GM19240 (cell line): ENCODE measurements around the gene WNT7B.

Source experiments
- DNase-seq: peaks from one replicate; pipeline ENCODE4 v3.0.0; 2011; ENCODE audit warnings: low spot score; ENCODE audit not compliant: insufficient read length

The WNT7B gene

GRCh38 chr22:45972091-45972888 is 4.7 kb downstream of the WNT7B start:
- no peak for DNase-seq

GRCh38 chr22:45971408-45972028 is 5.4 kb downstream of the WNT7B start:
- no peak for DNase-seq

DNA sequence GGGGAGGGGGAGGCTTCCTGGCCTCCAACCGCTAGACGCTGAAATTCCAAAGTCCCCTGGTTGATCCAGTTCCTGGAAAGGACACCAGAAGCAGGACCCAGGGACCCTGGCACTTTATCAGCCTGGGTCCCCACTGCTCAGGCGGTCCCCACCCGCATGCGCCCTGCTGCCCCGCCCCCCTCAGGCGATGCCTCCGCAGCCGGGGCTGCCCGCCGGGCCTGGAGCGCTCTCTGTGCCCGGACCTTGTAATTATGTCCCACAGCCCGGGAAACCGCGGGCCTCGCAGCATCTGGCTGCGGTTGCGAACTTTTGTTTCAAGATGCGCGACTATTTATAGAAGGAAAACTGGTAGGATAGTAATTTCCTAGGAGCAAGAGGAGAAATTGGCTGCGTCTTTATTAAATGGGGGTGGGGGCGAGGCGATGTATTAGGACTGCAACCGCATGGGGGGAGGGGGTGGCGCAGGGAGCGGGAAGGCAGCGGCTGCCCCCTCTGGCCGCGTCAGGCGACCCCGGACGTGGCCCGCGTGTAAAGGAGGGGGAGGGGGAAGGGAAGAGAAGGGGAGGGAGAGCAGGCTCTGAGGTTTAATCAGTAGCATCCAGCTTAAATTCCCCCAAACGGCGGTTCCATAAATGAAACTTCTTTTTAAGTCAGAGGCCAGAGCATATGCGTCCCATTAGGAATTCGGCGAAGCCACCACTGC is 6.1 kb downstream of the WNT7B start:
- no peak for DNase-seq

DNA sequence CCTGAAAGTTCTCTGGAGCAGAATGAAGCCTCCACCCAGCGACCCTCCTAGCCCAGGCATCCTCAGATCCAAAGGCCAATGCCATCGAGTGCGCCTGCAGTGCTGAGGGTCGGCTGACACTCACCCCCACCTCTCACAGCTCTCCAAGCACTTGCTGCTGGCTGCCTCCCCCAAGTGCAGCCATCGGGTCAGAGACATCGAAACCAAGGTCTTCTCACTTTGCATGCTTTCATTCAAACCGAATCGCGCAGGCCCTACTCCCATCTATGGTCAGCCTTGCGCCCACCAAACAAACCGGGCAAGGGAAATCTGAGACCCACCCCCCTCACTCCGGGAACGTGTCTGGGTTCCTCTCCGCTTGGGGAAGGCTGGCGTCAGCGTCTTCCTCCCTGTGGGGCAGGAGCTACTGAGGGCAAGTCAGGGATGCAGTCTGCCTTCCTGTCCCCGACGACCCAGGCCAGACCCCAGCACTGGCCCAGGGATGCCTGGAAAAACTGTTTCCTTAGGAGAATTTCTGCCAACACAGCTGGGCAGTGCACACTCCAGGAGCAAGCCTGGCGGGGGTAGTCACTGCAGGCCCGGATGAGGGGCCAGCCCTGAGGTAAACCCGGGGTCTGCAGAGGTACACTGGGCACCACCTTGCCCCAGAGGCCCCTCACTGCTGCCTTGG is 7.0 kb downstream of the WNT7B start:
- DNase-seq = no peak

DNA sequence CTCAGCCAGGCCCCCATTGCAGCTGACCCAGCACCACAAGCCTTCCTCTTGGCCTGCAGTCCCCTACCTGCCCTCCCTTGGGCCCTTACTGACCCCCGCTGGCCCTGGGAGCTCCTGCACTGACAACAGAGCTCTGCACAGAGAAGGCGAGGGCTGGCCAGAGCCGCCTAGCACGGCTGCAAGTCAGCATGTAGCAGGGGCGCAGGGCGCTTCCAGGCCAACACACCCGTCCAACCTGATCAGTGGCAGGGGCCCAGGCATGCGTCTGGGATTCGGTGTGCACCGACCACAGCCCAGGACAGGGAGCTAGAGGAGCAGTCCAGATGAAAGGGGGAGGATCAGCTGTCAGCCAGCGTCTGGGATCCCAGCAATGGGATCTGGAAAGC is 7.6 kb downstream of the WNT7B start:
- DNase-seq = no peak

GRCh38 chr22:45968751-45969413 is 8.1 kb downstream of the WNT7B start:
- no peak for DNase-seq

- DNase-seq = no peak
Observed at GRCh38 chr22:45968003-45968650, 8.8 kb downstream of the WNT7B start.

DNA sequence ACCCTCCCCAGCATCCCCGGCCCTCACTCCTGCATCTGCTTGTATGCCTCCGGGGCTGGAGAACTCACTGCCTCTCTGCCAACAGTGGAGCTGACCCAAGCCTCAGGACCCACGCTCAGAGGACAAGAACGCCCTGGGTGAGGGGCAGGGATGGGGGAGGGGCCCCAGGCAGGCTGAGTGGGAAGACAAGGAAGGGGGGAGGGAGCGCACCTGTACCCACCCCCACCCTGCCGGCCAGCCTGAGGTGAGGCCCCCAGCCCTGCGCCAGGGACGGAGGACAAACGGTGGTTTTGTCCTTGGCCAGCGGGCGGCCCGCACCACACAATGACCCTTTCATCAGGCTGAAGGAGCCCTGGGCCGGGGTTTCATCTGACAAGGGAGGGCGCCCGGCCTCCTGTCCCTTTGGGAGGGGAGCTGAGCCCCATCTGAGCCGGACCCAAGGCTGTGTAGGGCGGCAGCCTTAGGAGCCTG is 10.0 kb downstream of the WNT7B start:
- no peak for DNase-seq

DNA sequence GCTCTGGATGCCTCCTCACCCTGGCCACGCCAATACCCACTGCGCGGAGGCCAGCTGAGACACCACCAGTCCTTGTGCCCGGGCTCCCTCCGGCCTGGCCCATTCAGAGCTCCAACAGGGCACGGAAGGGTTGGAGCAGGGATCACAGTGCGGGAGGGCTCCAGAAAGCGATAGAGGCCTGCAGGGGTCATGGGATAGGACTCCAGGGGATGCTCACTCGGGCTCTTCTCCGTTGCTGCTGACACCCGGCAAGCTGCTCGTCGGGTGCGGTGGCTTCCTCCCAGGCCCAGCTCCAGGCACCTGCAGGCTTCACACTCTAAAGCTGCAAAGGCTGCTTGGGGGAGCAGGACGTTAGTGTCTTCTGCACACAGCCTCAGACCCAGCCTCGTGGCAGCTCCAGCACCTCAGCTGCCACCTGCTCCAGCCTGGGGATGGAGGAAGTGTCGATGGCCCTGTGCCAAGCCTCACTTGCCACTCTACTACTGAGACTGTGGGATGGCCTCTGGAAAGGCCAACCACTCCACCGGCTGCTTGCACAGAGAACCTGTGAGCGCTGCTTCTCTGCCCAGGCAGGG is 10.6 kb downstream of the WNT7B start:
- DNase-seq = no peak

DNA sequence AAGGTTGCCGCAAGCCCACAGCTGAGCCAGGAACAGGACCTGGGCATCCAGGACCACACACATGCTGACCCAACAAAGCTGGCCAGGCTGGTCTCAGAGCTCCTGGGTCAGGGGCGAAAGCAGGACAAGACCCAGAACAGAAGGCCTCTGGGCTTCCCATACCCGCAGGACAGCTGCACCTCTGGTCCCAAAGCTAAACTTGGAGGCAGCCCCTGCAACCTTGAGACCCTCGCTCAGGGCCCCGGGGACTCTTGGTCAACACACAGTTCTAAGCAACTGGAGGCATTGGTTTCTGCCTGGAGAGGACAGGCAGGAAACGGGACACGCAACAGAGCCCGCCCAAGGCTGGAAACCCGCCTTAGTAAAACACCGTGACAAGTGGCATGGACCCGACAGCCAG is 11.4 kb downstream of the WNT7B start:
- no peak for DNase-seq

GRCh38 chr22:45964926-45965527 is 11.9 kb downstream of the WNT7B start:
- no peak for DNase-seq

DNA sequence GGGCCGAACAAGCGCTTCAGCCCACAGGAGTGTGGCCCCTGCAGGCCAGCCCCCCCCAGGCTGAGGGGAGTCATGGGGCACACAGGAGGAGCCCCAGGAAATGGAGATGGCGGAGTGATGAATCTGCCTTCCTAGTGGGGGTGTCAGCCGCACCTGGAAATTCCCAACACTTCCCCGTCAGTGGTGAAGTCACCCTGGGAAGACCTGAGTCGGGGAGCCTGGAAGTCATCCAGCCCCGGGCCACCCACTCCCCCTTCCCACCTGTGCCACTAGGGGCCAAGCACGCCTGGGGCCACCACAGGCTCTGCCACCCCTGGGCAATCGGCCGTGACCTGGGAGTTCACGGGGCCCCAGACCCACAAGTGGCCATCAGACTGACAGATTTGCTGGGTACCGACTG is 12.6 kb downstream of the WNT7B start:
- no peak for DNase-seq

DNA sequence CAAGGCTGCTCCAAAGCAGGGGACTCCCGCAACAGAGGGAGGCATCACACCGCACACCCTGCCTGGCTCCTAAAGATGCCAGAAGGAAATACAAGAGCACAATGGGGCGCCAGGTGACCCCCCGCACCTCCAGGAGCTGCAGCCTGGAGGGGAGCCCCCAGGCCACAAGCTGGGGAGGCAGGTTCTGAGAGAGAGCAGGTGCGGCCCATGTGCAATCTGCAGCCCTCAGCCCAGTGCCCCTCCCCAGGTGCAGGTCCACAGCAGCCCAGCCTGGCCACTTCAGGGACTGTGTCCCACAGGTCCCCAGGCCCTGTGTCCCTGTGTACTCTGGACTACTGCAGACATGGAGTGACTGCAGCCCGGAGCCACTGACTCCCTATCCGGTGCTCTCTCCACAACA is 13.1 kb downstream of the WNT7B start:
- DNase-seq = no peak

GRCh38 chr22:45962756-45963324 is 14.1 kb downstream of the WNT7B start:
- DNase-seq = no peak

DNA sequence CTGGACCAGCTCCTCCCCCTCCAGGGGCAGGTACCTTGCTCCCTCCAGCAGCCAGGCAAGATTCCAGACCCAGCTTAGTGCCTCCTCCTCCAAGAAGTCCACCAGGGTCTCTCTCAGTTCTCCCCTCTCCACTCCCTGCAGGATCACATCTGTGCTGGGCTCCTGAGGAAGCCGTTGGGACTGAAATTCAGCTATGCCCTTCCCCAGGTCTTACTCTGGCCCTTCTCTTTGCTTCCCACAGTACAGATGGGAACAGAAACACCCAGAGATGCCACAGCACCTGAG is 14.6 kb downstream of the WNT7B start:
- DNase-seq = no peak

DNA sequence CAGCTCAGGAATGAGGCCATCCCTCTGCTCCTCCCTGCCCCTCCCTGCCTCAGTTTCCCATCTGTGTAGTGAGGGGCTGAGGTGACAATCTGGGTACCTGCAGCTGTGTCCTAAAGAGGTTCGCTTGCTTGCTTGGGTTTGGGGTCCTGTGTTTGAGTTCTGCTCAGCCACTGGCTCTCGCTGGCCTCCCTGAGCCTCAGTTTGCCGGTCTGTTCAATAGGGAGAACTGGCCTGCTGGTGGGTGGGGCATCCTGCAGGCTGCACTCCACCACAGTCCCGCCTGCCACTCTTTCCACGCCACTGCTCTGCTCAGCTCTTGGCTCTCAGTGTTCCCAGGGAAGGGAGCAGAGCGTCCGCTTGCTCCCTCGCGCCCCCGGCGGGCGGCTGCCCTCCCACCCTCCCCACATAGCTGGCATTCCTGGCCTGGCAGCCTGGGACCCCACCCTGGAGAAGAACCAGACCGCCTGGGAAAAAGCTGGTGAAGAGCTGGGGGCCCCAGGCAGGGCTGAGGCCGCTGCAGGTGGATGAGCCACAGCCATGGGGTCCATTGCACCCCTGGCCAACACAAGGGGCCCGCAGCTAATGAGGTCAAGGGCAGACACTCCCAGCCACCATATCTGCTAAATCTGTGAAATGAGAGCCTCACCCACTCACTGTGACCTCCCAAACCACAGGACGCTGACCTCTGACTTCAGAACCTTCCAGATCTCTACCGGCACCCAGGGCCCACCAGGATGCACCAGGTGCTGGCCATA is 15.1 kb downstream of the WNT7B start:
- no peak for DNase-seq

- DNase-seq = no peak
Observed at GRCh38 chr22:45960477-45961386, 16.2 kb downstream of the WNT7B start.
